HEK293T (cell line): ENCODE results near the gene ANKRD17.

ENCODE experiments used
- ARNT ChIP-seq: fragments of 450-650 bp; IDR thresholded peaks from 2 replicates; pipeline ENCODE4 v1.6.1; 2017; ENCODE audit warnings: mild to moderate bottlenecking
- BHLHE40 ChIP-seq: fragments of 450-650 bp; IDR thresholded peaks from 2 replicates; pipeline ENCODE4 v1.6.1; 2016; ENCODE audit warnings: mild to moderate bottlenecking, moderate library complexity, borderline replicate concordance
- FOXA1 ChIP-seq: fragments of 450-650 bp; IDR thresholded peaks from 2 replicates; pipeline ENCODE4 v1.6.1; 2016; ENCODE audit warnings: mild to moderate bottlenecking
- FOXK2 ChIP-seq: fragments of 450-650 bp; IDR thresholded peaks from 2 replicates; pipeline ENCODE4 v1.6.1; 2016; ENCODE audit warnings: mild to moderate bottlenecking
- HDGF ChIP-seq: fragments of 450-650 bp; IDR thresholded peaks from 2 replicates; pipeline ENCODE4 v1.6.1; 2017; ENCODE audit warnings: antibody characterized with exemption, borderline replicate concordance
- L3MBTL2 ChIP-seq: fragments of 450-650 bp; conservative IDR thresholded peaks from 2 replicates; pipeline ENCODE4 v1.6.1; 2016; ENCODE audit warnings: mild to moderate bottlenecking
- NFRKB ChIP-seq: fragments of 450-650 bp; IDR thresholded peaks from 2 replicates; pipeline ENCODE4 v1.6.1; 2016; ENCODE audit warnings: mild to moderate bottlenecking, moderate library complexity
- SP1 ChIP-seq: fragments of 450-650 bp; IDR thresholded peaks from 2 replicates; pipeline ENCODE4 v1.6.1; 2017
- SUZ12 ChIP-seq: fragments of 450-650 bp; IDR thresholded peaks from 2 replicates; pipeline ENCODE4 v1.6.1; 2016; ENCODE audit warnings: mild to moderate bottlenecking
- ZNF384 ChIP-seq: fragments of 450-650 bp; IDR thresholded peaks from 2 replicates; pipeline ENCODE4 v1.6.1; 2016

DNA sequence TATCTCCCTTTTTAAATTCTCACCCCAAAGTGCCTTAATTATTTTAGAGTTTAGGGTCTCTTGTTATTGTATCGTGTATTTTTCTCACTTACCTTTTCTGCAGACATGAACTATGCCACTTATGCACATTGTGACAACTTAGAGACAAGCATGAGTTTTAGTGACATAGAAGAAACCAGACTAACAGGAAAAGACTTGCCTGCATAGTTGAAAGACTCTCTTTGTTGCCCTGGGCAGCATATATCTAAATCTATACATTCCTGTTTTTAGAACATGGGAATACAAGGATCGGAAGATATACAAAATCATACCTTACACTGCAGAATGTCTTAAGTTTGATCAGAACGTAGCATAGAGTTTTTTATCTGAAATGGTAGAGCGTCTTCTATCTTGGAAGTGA lies 45.1 kb upstream of the ANKRD17 start:
- no peak for TF ChIP-seq SP1
- no peak for TF ChIP-seq NFRKB
- no peak for TF ChIP-seq ARNT
- no peak for TF ChIP-seq FOXA1
- no peak for TF ChIP-seq ZNF384
- TF ChIP-seq SUZ12: no peak
- TF ChIP-seq HDGF: no peak
- TF ChIP-seq BHLHE40: no peak
- TF ChIP-seq L3MBTL2: no peak
- no peak for TF ChIP-seq FOXK2
